CD4-positive, CD25-positive, alpha-beta regulatory T cell (primary cell): ENCODE measurements around the gene KCNMB1. TPM values are rescaled to one million over a fixed set of nuclear protein-coding genes. Genes with fewer than 3 reads are reported as not detected.

Source experiments
- ATAC-seq, 2 donors: fragments of 150-1000 bp; cut with Tn5 transposase; one replicate each; pipeline ENCODE4 v1.10.0; 2021; ENCODE audit warnings: low read depth in 2 of 2, moderate number of reproducible peaks in 2 of 2, moderate library complexity in 1 of 2
- DNase-seq, 3 donors: peaks; one replicate each; pipeline versions ENCODE4 v3.0.0 to v3.0.0-alpha.2; 2012 to 2022; ENCODE audit warnings: mixed read lengths in 1 of 3
- H3K27ac ChIP-seq: one replicate; pipeline ENCODE4 v1.7.0; 2013; ENCODE audit warnings: mild to moderate bottlenecking, low read length; ENCODE audit not compliant: insufficient read depth, poor library complexity, severe bottlenecking
- H3K27me3 ChIP-seq: one replicate; pipeline ENCODE4 v1.7.0; 2013; ENCODE audit warnings: low read length; ENCODE audit not compliant: control insufficient read depth, insufficient read depth
- H3K36me3 ChIP-seq: one replicate; pipeline ENCODE4 v1.7.0; 2013; ENCODE audit warnings: mild to moderate bottlenecking, low read length, moderate library complexity; ENCODE audit not compliant: control insufficient read depth, insufficient read depth
- H3K4me1 ChIP-seq: 2 replicates; pipeline ENCODE4 v1.7.0; 2013; ENCODE audit warnings: mild to moderate bottlenecking, low read length; ENCODE audit not compliant: insufficient read depth, control insufficient read depth, poor library complexity, severe bottlenecking
- H3K4me3 ChIP-seq: one replicate; pipeline ENCODE4 v1.7.0; 2013; ENCODE audit warnings: low read depth, mild to moderate bottlenecking, low read length, moderate library complexity
- H3K9me3 ChIP-seq, 2 experiments: 1 replicate in 1 of 2; 2 replicates in 1 of 2; pipeline ENCODE4 v1.7.0; 2013; ENCODE audit warnings: low read length in 2 of 2, mild to moderate bottlenecking in 1 of 2, moderate library complexity in 1 of 2; ENCODE audit not compliant: control insufficient read depth in 2 of 2
- H3K27ac Mint-ChIP-seq, 3 donors: one replicate each; pipeline ENCODE4 v1.8.0; 2020 to 2022; ENCODE audit warnings: mild to moderate bottlenecking in 3 of 3, mixed read lengths in 3 of 3, moderate library complexity in 2 of 3
- H3K27me3 Mint-ChIP-seq: one replicate; pipeline ENCODE4 v1.8.0; 2022; ENCODE audit warnings: mild to moderate bottlenecking, mixed read lengths
- H3K36me3 Mint-ChIP-seq: one replicate; pipeline ENCODE4 v1.8.0; 2020; ENCODE audit warnings: mixed read lengths
- H3K4me1 Mint-ChIP-seq, 4 donors: one replicate each; pipeline ENCODE4 v1.8.0; 2020 to 2022; ENCODE audit warnings: mixed read lengths in 4 of 4, mild to moderate bottlenecking in 1 of 4
- H3K4me3 Mint-ChIP-seq, 4 donors: one replicate each; pipeline ENCODE4 v1.8.0; 2020 to 2022; ENCODE audit warnings: mild to moderate bottlenecking in 4 of 4, mixed read lengths in 4 of 4, moderate library complexity in 3 of 4
- H3K9me3 Mint-ChIP-seq, 7 donors: one replicate each; pipeline ENCODE4 v1.8.0; 2020 to 2022; ENCODE audit warnings: mixed read lengths in 7 of 7, mild to moderate bottlenecking in 3 of 7, moderate library complexity in 2 of 7
- polyA plus RNA-seq, 4 donors: library from polyadenylated mRNA; unstranded; fragments of 300-500 nt; fragmentation: Illumina TruSeq; gene quantifications; one replicate each; pipeline ENCODE4 v1.2.3, GENCODE V29; 2021
- total RNA-seq: library from RNA; stranded (reverse); gene quantifications from one replicate; pipeline ENCODE4 v1.2.3, GENCODE V29; 2022

Gene KCNMB1
- total and polyA plus RNA-seq, 5 donors from 2014 or later = 0.03 to 0.25 TPM; not detected in 3

- H3K4me1 ChIP-seq = no peaks in the 10 kb centered on the region
- no peak overlapping the region for H3K27ac ChIP-seq
- Mint-ChIP-seq H3K4me3 (no peak overlapping the region), H3K27ac (no peak overlapping the region), H3K27me3 (peaks cover 20% of the 10 kb centered on the region), H3K4me1 (peaks cover 0 to 4% (median 2%) of the 10 kb centered on the region in 4 donors), H3K9me3 (peaks cover 0 to 3% (median 0%) of the 10 kb centered on the region in 7 donors), H3K36me3 (no peaks in the 10 kb centered on the region)
- H3K9me3 ChIP-seq = no peaks in the 10 kb centered on the region
- no peaks in the 10 kb centered on the region for H3K27me3 ChIP-seq
- H3K36me3 ChIP-seq = no peaks in the 10 kb centered on the region
- DNase-seq = no peak
- no peak overlapping the region for H3K4me3 ChIP-seq
- ATAC-seq = no peak
These were observed 41.8 kb upstream of the KCNMB1 start for GRCh38 chr5:170430866-170431437.

GRCh38 chr5:170430256-170430655 lies 41.1 kb upstream of the KCNMB1 start:
- no peak overlapping the region for H3K27ac Mint-ChIP-seq
- Histone ChIP-seq H3K27ac (no peak overlapping the region), H3K9me3 (no peaks in the 10 kb centered on the region), H3K4me3 (no peak overlapping the region), H3K36me3 (no peaks in the 10 kb centered on the region), H3K4me1 (no peaks in the 10 kb centered on the region), H3K27me3 (no peaks in the 10 kb centered on the region)
- DNase-seq (no peak), ATAC-seq (no peak)
- H3K4me3 Mint-ChIP-seq = no peak overlapping the region
- peaks cover 0 to 3% (median 0%) of the 10 kb centered on the region in 7 donors for H3K9me3 Mint-ChIP-seq
- no peaks in the 10 kb centered on the region for H3K36me3 Mint-ChIP-seq
- peaks cover 20% of the 10 kb centered on the region for H3K27me3 Mint-ChIP-seq
- peaks cover 0 to 4% (median 2%) of the 10 kb centered on the region in 4 donors for H3K4me1 Mint-ChIP-seq

GRCh38 chr5:170429014-170429413 lies 39.8 kb upstream of the KCNMB1 start:
- H3K9me3 ChIP-seq = no peaks in the 10 kb centered on the region
- Mint-ChIP-seq H3K4me1 (peaks cover 0 to 3% (median under 1%) of the 10 kb centered on the region in 4 donors), H3K27ac (no peak overlapping the region), H3K4me3 (no peak overlapping the region), H3K36me3 (no peaks in the 10 kb centered on the region), H3K27me3 (peaks cover 20% of the 10 kb centered on the region), H3K9me3 (peaks cover 0 to 3% (median 0%) of the 10 kb centered on the region in 7 donors)
- H3K4me1 ChIP-seq = no peaks in the 10 kb centered on the region
- DNase-seq (no peak), ATAC-seq (no peak)
- no peak overlapping the region for H3K27ac ChIP-seq
- H3K27me3 ChIP-seq = no peaks in the 10 kb centered on the region
- H3K4me3 ChIP-seq = no peak overlapping the region
- H3K36me3 ChIP-seq = no peaks in the 10 kb centered on the region

- H3K4me3 Mint-ChIP-seq = no peak overlapping the region
- no peak overlapping the region for H3K4me3 ChIP-seq
- no peaks in the 10 kb centered on the region for H3K27me3 ChIP-seq
- H3K36me3 Mint-ChIP-seq = no peaks in the 10 kb centered on the region
- peaks cover 0 to 2% (median 0%) of the 10 kb centered on the region in 7 donors for H3K9me3 Mint-ChIP-seq
- H3K27me3 Mint-ChIP-seq = peaks cover 20% of the 10 kb centered on the region
- no peak overlapping the region for H3K27ac ChIP-seq
- DNase-seq (no peak), ATAC-seq (no peak)
- H3K27ac Mint-ChIP-seq = no peak overlapping the region
- H3K4me1 Mint-ChIP-seq = no peaks in the 10 kb centered on the region
- H3K36me3 ChIP-seq = no peaks in the 10 kb centered on the region
- no peaks in the 10 kb centered on the region for H3K4me1 ChIP-seq
- no peaks in the 10 kb centered on the region for H3K9me3 ChIP-seq
These were observed 38.6 kb upstream of the KCNMB1 start for GRCh38 chr5:170427672-170428236.

- Mint-ChIP-seq H3K27me3 (peaks cover 16% of the 10 kb centered on the region), H3K9me3 (no peaks in the 10 kb centered on the region), H3K36me3 (no peaks in the 10 kb centered on the region), H3K27ac (no peak overlapping the region), H3K4me1 (no peaks in the 10 kb centered on the region), H3K4me3 (no peak overlapping the region)
- DNase-seq (no peak), ATAC-seq (no peak)
- no peaks in the 10 kb centered on the region for H3K9me3 ChIP-seq
- no peak overlapping the region for H3K27ac ChIP-seq
- no peak overlapping the region for H3K4me3 ChIP-seq
- H3K36me3 ChIP-seq = no peaks in the 10 kb centered on the region
- no peaks in the 10 kb centered on the region for H3K27me3 ChIP-seq
- no peaks in the 10 kb centered on the region for H3K4me1 ChIP-seq
These were observed 37.6 kb upstream of the KCNMB1 start for GRCh38 chr5:170426786-170427185.

GRCh38 chr5:170426149-170426767 lies 37.1 kb upstream of the KCNMB1 start:
- no peak overlapping the region for H3K27ac ChIP-seq

GRCh38 chr5:170425731-170426130 lies 36.6 kb upstream of the KCNMB1 start:
- Mint-ChIP-seq H3K4me3 (no peak overlapping the region), H3K27ac (no peak overlapping the region), H3K36me3 (no peaks in the 10 kb centered on the region), H3K27me3 (peaks cover 15% of the 10 kb centered on the region), H3K9me3 (no peaks in the 10 kb centered on the region), H3K4me1 (peaks cover 2 to 5% (median 3%) of the 10 kb centered on the region in 4 donors)
- Histone ChIP-seq H3K27ac (no peak overlapping the region), H3K9me3 (no peaks in the 10 kb centered on the region), H3K36me3 (no peaks in the 10 kb centered on the region), H3K27me3 (no peaks in the 10 kb centered on the region), H3K4me1 (peaks cover 4% of the 10 kb centered on the region), H3K4me3 (no peak overlapping the region)
- ATAC-seq = no peak
- no peak for DNase-seq

More at GRCh38 chr5:170426149-170426767, 37.1 kb upstream of the KCNMB1 start:
- Mint-ChIP-seq H3K27ac (no peak overlapping the region), H3K9me3 (no peaks in the 10 kb centered on the region), H3K36me3 (no peaks in the 10 kb centered on the region), H3K4me3 (no peak overlapping the region), H3K27me3 (peaks cover 15% of the 10 kb centered on the region), H3K4me1 (no peaks in the 10 kb centered on the region)
- no peak for ATAC-seq
- Histone ChIP-seq H3K36me3 (no peaks in the 10 kb centered on the region), H3K4me1 (no peaks in the 10 kb centered on the region), H3K9me3 (no peaks in the 10 kb centered on the region), H3K27me3 (no peaks in the 10 kb centered on the region), H3K4me3 (no peak overlapping the region)
- DNase-seq = peak in 1 of 3 donors; percentile 12
